HEK293 (cell line): ENCODE measurements around the gene NELFB.

ENCODE experiments used
- CTCF ChIA-PET: fragments of 350-600 bp; formaldehyde crosslinking; extraction: SDS; loops from one replicate; lab custom pipeline; 2021; ENCODE audit warnings: antibody characterized with exemption; lab: Yijun Ruan, JAX
- POLR2A ChIA-PET: fragments of 300-600 bp; formaldehyde crosslinking; extraction: SDS; loops from one replicate; lab custom pipeline; 2020; ENCODE audit warnings: antibody characterized with exemption, inconsistent platforms; lab: Yijun Ruan, JAX
- H3K27ac ChIP-seq: fragments of 200-500 bp; sonication (Bioruptor generic); 2 replicates; pipeline ENCODE4 v1.5.1; 2014; ENCODE audit warnings: low read depth, low read length, control low read depth, inconsistent platforms; ENCODE audit errors: extremely low read depth
- H3K36me3 ChIP-seq, 2 experiments: fragments of 200-500 bp in 1 of 2; sonication (Bioruptor generic) in 1 of 2; 1 replicate in 1 of 2; 2 replicates in 1 of 2; pipeline ENCODE4 v1.5.1; 2014 to 2017; ENCODE audit warnings: inconsistent platforms in 2 of 2, low read length in 2 of 2; ENCODE audit not compliant: control insufficient read depth in 2 of 2, insufficient read depth in 1 of 2
- H3K4me1 ChIP-seq: fragments of 200-500 bp; sonication (Bioruptor generic); 2 replicates; pipeline ENCODE4 v1.5.1; 2014; ENCODE audit warnings: mild to moderate bottlenecking, low read length, inconsistent platforms; ENCODE audit not compliant: control insufficient read depth, insufficient read depth
- H3K4me3 ChIP-seq: 2 replicates; pipeline ENCODE4 v1.5.1; 2011; ENCODE audit warnings: low read depth, mild to moderate bottlenecking, control low read depth, low read length, moderate library complexity
- H3K9me3 ChIP-seq: fragments of 200-500 bp; sonication (Bioruptor generic); 2 replicates; pipeline ENCODE4 v1.5.1; 2014; ENCODE audit warnings: low read depth, low read length, inconsistent platforms; ENCODE audit not compliant: control insufficient read depth, insufficient read depth
- AEBP2 ChIP-seq: fragments of 450-650 bp; formaldehyde crosslinking; IDR thresholded peaks from 2 replicates; pipeline ENCODE4 v1.5.1; 2016; ENCODE audit warnings: missing biosample characterization, missing genetic modification characterization, borderline replicate concordance
- BCL11A ChIP-seq: fragments of 450-650 bp; formaldehyde crosslinking; IDR thresholded peaks from 2 replicates; pipeline ENCODE4 v1.5.1; 2016; ENCODE audit warnings: low read depth, missing biosample characterization, missing genetic modification characterization
- BCL11B ChIP-seq: fragments of 450-650 bp; formaldehyde crosslinking; IDR thresholded peaks from 2 replicates; pipeline ENCODE4 v1.5.1; 2016; ENCODE audit warnings: low read depth, missing biosample characterization, missing genetic modification characterization
- GLI2 ChIP-seq: fragments of 450-650 bp; formaldehyde crosslinking; IDR thresholded peaks from 2 replicates; pipeline ENCODE4; 2017; ENCODE audit warnings: missing biosample characterization, missing genetic modification characterization, low read depth, borderline replicate concordance
- GLIS2 ChIP-seq: fragments of 450-650 bp; formaldehyde crosslinking; IDR thresholded peaks from 2 replicates; pipeline ENCODE4 v1.5.1; 2016; ENCODE audit warnings: missing biosample characterization, missing genetic modification characterization
- HIC1 ChIP-seq: fragments of 450-650 bp; formaldehyde crosslinking; IDR thresholded peaks from 2 replicates; pipeline ENCODE4 v1.5.1; 2016; ENCODE audit warnings: missing biosample characterization, missing genetic modification characterization
- KLF1 ChIP-seq: fragments of 450-650 bp; formaldehyde crosslinking; IDR thresholded peaks from 2 replicates; pipeline ENCODE4 v1.5.1; 2016; ENCODE audit warnings: missing biosample characterization, missing genetic modification characterization
- SCRT1 ChIP-seq: fragments of 450-650 bp; formaldehyde crosslinking; IDR thresholded peaks from 2 replicates; pipeline ENCODE4 v1.5.1; 2016; ENCODE audit warnings: missing biosample characterization, missing genetic modification characterization, borderline replicate concordance
- WT1 ChIP-seq: fragments of 450-650 bp; formaldehyde crosslinking; IDR thresholded peaks from 2 replicates; pipeline ENCODE4 v1.5.1; 2016; ENCODE audit warnings: missing biosample characterization, missing genetic modification characterization
- ZBTB21 ChIP-seq: fragments of 450-650 bp; formaldehyde crosslinking; IDR thresholded peaks from 2 replicates; pipeline ENCODE4 v1.5.1; 2017; ENCODE audit warnings: missing biosample characterization, missing genetic modification characterization
- ZBTB7A ChIP-seq: fragments of 450-650 bp; formaldehyde crosslinking; IDR thresholded peaks from 2 replicates; pipeline ENCODE4 v1.5.1; 2016; ENCODE audit warnings: low read depth, missing biosample characterization, missing genetic modification characterization
- ZBTB8A ChIP-seq: fragments of 450-650 bp; formaldehyde crosslinking; IDR thresholded peaks from 2 replicates; pipeline ENCODE4 v1.5.1; 2016; ENCODE audit warnings: missing biosample characterization, missing genetic modification characterization
- ZFHX2 ChIP-seq: fragments of 450-650 bp; formaldehyde crosslinking; conservative IDR thresholded peaks from 2 replicates; pipeline ENCODE4 v1.5.1; 2016; ENCODE audit warnings: missing biosample characterization, missing genetic modification characterization
- ZIC2 ChIP-seq: fragments of 450-650 bp; formaldehyde crosslinking; IDR thresholded peaks from 2 replicates; pipeline ENCODE4 v1.5.1; 2016; ENCODE audit warnings: missing biosample characterization, missing genetic modification characterization
- ZNF138 ChIP-seq: fragments of 450-650 bp; formaldehyde crosslinking; IDR thresholded peaks from 2 replicates; pipeline ENCODE4 v1.5.1; 2016; ENCODE audit warnings: missing biosample characterization, missing genetic modification characterization, borderline replicate concordance
- ZNF335 ChIP-seq: fragments of 450-650 bp; formaldehyde crosslinking; conservative IDR thresholded peaks from 2 replicates; pipeline ENCODE4 v1.5.1; 2016; ENCODE audit warnings: missing biosample characterization, missing genetic modification characterization
- ZNF488 ChIP-seq: fragments of 450-650 bp; formaldehyde crosslinking; IDR thresholded peaks from 2 replicates; pipeline ENCODE4 v1.5.1; 2016; ENCODE audit warnings: missing biosample characterization, missing genetic modification characterization
- ZNF580 ChIP-seq: fragments of 450-650 bp; formaldehyde crosslinking; IDR thresholded peaks from 2 replicates; pipeline ENCODE4 v1.5.1; 2016; ENCODE audit warnings: missing biosample characterization, missing genetic modification characterization
- ZNF621 ChIP-seq: fragments of 450-650 bp; formaldehyde crosslinking; IDR thresholded peaks from 2 replicates; pipeline ENCODE4 v1.5.1; 2017; ENCODE audit warnings: missing biosample characterization, missing genetic modification characterization
- ZNF624 ChIP-seq: fragments of 450-650 bp; formaldehyde crosslinking; IDR thresholded peaks from 2 replicates; pipeline ENCODE4 v1.5.1; 2017; ENCODE audit warnings: missing biosample characterization, missing genetic modification characterization
- ZNF707 ChIP-seq: fragments of 450-650 bp; formaldehyde crosslinking; IDR thresholded peaks from 2 replicates; pipeline ENCODE4 v1.5.1; 2016; ENCODE audit warnings: missing biosample characterization, missing genetic modification characterization

The NELFB gene

GRCh38 chr9:137227054-137227852, 27.9 kb upstream of the NELFB start, which contains the start of gene RNF224 (continued):
- TF ChIP-seq AEBP2 (tag by site-specific recombination), result no peak
- no peak for TF ChIP-seq ZNF707 (tag by site-specific recombination)
- TF ChIP-seq ZFHX2 (tag by site-specific recombination), result no peak
- TF ChIP-seq GLI2 (tag by site-specific recombination), result no peak

- CTCF ChIA-PET, result interaction anchor here (0.6 to 6.7 kb wide), 25 partner anchors 9 to 440 kb away, joined by 3 to 69 read pairs (median 6); partner anchors contain the start of genes ABCA2, ANAPC2, LRRC26 and MAN1B1
- H3K9me3 ChIP-seq, result no peaks in the 10 kb centered on the region
- no peak overlapping the region for H3K4me3 ChIP-seq
Measured at GRCh38 chr9:137227853-137228505, 27.1 kb upstream of the NELFB start.

GRCh38 chr9:137228506-137228967, 26.6 kb upstream of the NELFB start:
- Histone ChIP-seq H3K36me3 (no peaks in the 10 kb centered on the region), H3K4me1 (no peaks in the 10 kb centered on the region), H3K27ac (no peak overlapping the region), H3K9me3 (no peaks in the 10 kb centered on the region), H3K4me3 (no peak overlapping the region)
- ChIA-PET CTCF (interaction anchor here (0.6 to 6.7 kb wide), 16 partner anchors 8 to 441 kb away, joined by 3 to 69 read pairs (median 6); partner anchors contain the start of genes ABCA2, LRRC26, NPDC1 and SAPCD2), POLR2A (interaction anchor here (1.8 to 17.2 kb wide), 4 partner anchors 13 to 182 kb away, joined by 3 to 304 read pairs (median 119); partner anchors contain the start of genes NDOR1, NPDC1, TMEM203 and TPRN)
- peak; percentile 53; the same call in 1 of the 2 replicates for TF ChIP-seq GLIS2
- TF ChIP-seq ZIC2 (tag by site-specific recombination), result no peak
- no peak for TF ChIP-seq ZNF580 (tag by site-specific recombination)
- TF ChIP-seq BCL11B (tag by site-specific recombination), result 0 out of 2 replicates have a peak, but pooled peaks have one; percentile 25
- TF ChIP-seq ZBTB7A, result no peak
- no peak for TF ChIP-seq ZNF488 (tag by site-specific recombination)
- no peak for TF ChIP-seq ZBTB21 (tag by site-specific recombination)
- 0 out of 2 replicates have a peak, but pooled peaks have one; percentile 10 for TF ChIP-seq HIC1
- TF ChIP-seq SCRT1 (tag by site-specific recombination), result no peak
- TF ChIP-seq ZNF621, result no peak
- no peak for TF ChIP-seq BCL11A (tag by site-specific recombination)
- TF ChIP-seq ZNF138, result no peak

More at GRCh38 chr9:137227853-137228505, 27.1 kb upstream of the NELFB start:
- POLR2A ChIA-PET, result interaction anchor here (0.6 to 17.2 kb wide), 9 partner anchors 13 to 182 kb away, joined by 3 to 304 read pairs (median 5); partner anchors contain the start of genes ANAPC2, NDOR1, NPDC1 and SAPCD2
- Histone ChIP-seq H3K36me3 (no peaks in the 10 kb centered on the region), H3K27ac (no peak overlapping the region), H3K4me1 (peaks cover under 1% of the 10 kb centered on the region)
- no peak for TF ChIP-seq ZNF624 (tag by site-specific recombination)
- peak; percentile 68 for TF ChIP-seq KLF1 (tag by site-specific recombination)
- 0 out of 2 replicates have a peak, but pooled peaks have one; percentile 1 for TF ChIP-seq WT1 (tag by site-specific recombination)
- 0 out of 2 replicates have a peak, but pooled peaks have one; percentile 16 for TF ChIP-seq ZNF335
- TF ChIP-seq ZBTB8A (tag by site-specific recombination), result no peak
- TF ChIP-seq HIC1, result peak; percentile 51
- TF ChIP-seq ZFHX2 (tag by site-specific recombination), result peak; percentile 64; the same call in 1 of the 2 replicates
